ENCODE measurements around the gene PEX11A.

- TF ChIP-seq TAF1 (IDR thresholded peaks at IDR 0.05; ENCODE audit: low read depth) (no peak), CEBPB (IDR thresholded peaks at IDR 0.05) (no peak), TCF12 (IDR thresholded peaks at IDR 0.05; ENCODE audit: low read depth) (no peak), CREB1 (IDR thresholded peaks at IDR 0.05; ENCODE audit: low read depth) (no peak), YY1 (IDR thresholded peaks at IDR 0.05; ENCODE audit: low read depth) (no peak), FOXM1 (IDR thresholded peaks at IDR 0.05; ENCODE audit: borderline replicate concordance, low read depth) (no peak), EGR1 (IDR thresholded peaks at IDR 0.05) (no peak), REST (IDR thresholded peaks at IDR 0.05; ENCODE audit: low read depth) (no peak), RAD21 (IDR thresholded peaks at IDR 0.05; ENCODE audit: low read depth) (no peak), EP300 (IDR thresholded peaks at IDR 0.05; ENCODE audit: borderline replicate concordance) (no peak)
- TF ChIP-seq, protein P1, sequence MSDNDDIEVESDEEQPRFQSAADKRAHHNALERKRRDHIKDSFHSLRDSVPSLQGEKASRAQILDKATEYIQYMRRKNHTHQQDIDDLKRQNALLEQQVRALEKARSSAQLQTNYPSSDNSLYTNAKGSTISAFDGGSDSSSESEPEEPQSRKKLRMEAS (IDR thresholded peaks at IDR 0.05) = no peak
These were observed 18.9 kb downstream of the PEX11A start for GRCh38 chr15:89671687-89672086.
